ENCODE measurements around the gene PHF21B.
A peak's percentile ranks its signal among the peaks of the same experiment; 100 is the strongest.

Gene PHF21B

DNA sequence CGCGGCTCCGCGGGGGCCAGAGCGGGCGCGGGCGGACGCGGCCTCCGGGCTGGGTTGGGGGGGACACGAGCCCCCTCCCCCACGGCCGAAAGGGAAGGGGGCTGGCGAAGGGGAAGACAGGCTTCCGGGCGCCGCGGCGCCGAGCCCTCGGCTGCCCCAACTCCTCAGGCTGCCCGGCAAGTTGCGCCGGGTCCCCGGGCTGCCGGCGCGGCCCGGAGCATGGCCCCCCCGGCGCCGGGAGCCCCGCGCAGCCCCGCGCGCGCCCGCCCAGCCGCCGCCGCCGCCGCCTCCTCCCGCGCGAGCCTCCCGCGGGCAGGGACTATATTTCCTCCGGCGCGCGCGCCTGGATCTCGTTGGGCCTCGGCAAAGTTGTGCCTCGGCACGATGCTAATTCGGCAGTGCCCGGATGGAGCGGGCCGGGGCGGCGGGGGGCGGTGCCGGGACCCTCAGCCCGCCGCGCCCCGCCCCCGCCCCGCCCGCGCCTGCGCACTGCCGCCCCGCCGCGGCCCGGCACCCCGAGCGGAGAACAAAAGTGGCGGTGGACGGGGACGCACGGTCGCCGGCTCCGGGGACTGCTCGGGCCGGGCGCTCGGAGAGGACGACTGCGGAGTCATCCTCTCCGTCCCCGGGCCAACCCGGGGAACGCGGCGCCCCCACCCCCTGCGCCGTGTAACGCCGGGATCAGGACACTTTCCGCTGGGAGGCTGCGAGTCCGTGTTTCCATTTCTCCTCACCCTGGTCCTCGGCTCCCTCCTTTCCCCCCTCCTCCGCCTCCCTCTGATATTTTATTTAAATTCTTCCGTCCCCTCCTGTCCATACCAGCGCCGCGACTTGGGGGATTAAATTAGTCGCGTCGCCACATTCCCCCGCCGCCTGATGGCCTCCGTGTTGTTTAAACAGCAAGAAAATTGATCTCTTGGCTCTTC lies at the start of gene PHF21B:
TSS of gene PHF21B (minus strand) at position 400 of the 926 bp plus-strand sequence. CDS start 456 bp downstream, outside the sequence.
- CTCF ChIA-PET = no interaction called here
- peak; percentile 87 for DNase-seq (ENCODE audit: extremely low spot score)
- POLR2A ChIA-PET = interaction anchor here (1.1 to 3.5 kb wide), 2 partner anchors 12 to 154 kb away, joined by 5 to 16 read pairs; partner anchors contain the start of gene NUP50

DNA sequence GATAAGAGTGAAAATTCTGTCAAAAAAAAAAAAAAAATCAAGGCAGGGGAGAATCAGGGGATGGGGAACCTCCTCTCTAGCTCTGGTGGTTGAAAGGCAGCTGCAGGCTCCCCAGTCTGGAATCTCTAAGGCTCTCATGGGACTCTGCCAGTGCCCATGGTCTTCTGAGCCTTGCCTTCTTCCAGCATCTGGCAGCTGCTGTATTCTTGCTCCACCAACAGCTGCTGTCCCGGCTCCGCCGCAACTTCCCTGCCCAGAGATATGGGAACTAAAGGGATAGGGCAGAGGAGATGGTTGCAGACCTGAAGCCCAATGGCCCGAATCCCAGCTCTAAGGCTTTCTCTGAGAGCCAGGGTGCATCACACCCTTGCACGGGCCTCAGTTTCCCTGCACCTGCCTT lies 49.5 kb upstream of the PHF21B start:
- ChIA-PET CTCF (interaction anchor here (0.6 kb wide), 1 partner anchor 75 kb away, joined by 4 read pairs; no protein-coding TSS in a partner anchor), POLR2A (no interaction called here)
- DNase-seq (ENCODE audit: extremely low spot score) = no peak
- TF ChIP-seq ZNF384 (IDR thresholded peaks at IDR 0.05) = no peak

More for the DNA sequence above, at the start of gene PHF21B:
- TF ChIP-seq TARDBP (IDR thresholded peaks at IDR 0.05) = no peak
- TF ChIP-seq ZNF384 (IDR thresholded peaks at IDR 0.05) = no peak
- no peak for TF ChIP-seq ELF4 (IDR thresholded peaks at IDR 0.05)
- TF ChIP-seq FOXM1 (IDR thresholded peaks at IDR 0.05; ENCODE audit: borderline replicate concordance) = 0 out of 2 replicates have a peak, but pooled peaks have one; percentile 5
- no peak for TF ChIP-seq HDGF (IDR thresholded peaks at IDR 0.05; ENCODE audit: borderline replicate concordance)
- no peak for TF ChIP-seq SUZ12 (IDR thresholded peaks at IDR 0.05)
- no peak for TF ChIP-seq FOXA1 (IDR thresholded peaks at IDR 0.05)
- TF ChIP-seq FOXK2 (IDR thresholded peaks at IDR 0.05) = no peak
- no peak for TF ChIP-seq LEF1 (IDR thresholded peaks at IDR 0.05; ENCODE audit: borderline replicate concordance)
- TF ChIP-seq ARNT (IDR thresholded peaks at IDR 0.05) = no peak
- no peak for TF ChIP-seq BHLHE40 (IDR thresholded peaks at IDR 0.05; ENCODE audit: borderline replicate concordance)
- no peak for TF ChIP-seq CTBP1 (IDR thresholded peaks at IDR 0.05; ENCODE audit: borderline replicate concordance)
- TF ChIP-seq, protein P1, sequence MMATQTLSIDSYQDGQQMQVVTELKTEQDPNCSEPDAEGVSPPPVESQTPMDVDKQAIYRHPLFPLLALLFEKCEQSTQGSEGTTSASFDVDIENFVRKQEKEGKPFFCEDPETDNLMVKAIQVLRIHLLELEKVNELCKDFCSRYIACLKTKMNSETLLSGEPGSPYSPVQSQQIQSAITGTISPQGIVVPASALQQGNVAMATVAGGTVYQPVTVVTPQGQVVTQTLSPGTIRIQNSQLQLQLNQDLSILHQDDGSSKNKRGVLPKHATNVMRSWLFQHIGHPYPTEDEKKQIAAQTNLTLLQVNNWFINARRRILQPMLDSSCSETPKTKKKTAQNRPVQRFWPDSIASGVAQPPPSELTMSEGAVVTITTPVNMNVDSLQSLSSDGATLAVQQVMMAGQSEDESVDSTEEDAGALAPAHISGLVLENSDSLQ (IDR thresholded peaks at IDR 0.05) = no peak
- TF ChIP-seq L3MBTL2 (conservative IDR thresholded peaks at IDR 0.05) = 0 out of 2 replicates have a peak, but pooled peaks have one; percentile 19

DNA sequence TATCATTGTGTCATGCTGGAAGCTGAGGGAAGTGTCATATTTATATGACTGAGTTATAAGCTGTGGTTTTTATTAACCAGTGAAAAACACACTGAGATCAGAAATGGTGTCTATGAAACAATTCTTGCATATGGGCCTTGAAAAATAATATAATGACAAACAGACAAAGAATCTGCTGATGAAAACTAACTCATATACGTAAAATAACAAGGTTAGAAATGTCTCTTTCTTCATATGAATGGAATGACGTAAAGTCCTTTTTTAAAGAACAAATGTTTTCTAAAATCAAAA lies 48.8 kb upstream of the PHF21B start:
- POLR2A ChIA-PET = interaction anchor here (1.5 kb wide), 1 partner anchor 50 kb away, joined by 4 read pairs; no protein-coding TSS in a partner anchor
- no peak for DNase-seq (ENCODE audit: extremely low spot score)
- TF ChIP-seq, protein P1 (IDR thresholded peaks at IDR 0.05) = no peak
- TF ChIP-seq FOXK2 (IDR thresholded peaks at IDR 0.05) = no peak
- TF ChIP-seq FOXA1 (IDR thresholded peaks at IDR 0.05) = no peak
- TF ChIP-seq ARNT (IDR thresholded peaks at IDR 0.05) = no peak
- TF ChIP-seq ZNF384 (IDR thresholded peaks at IDR 0.05) = no peak
- TF ChIP-seq LEF1 (IDR thresholded peaks at IDR 0.05; ENCODE audit: borderline replicate concordance) = no peak
- no peak for TF ChIP-seq L3MBTL2 (conservative IDR thresholded peaks at IDR 0.05)
- TF ChIP-seq BHLHE40 (IDR thresholded peaks at IDR 0.05; ENCODE audit: borderline replicate concordance) = no peak
- TF ChIP-seq TARDBP (IDR thresholded peaks at IDR 0.05) = no peak
- no peak for TF ChIP-seq SP1 (IDR thresholded peaks at IDR 0.05)
- TF ChIP-seq CTBP1 (IDR thresholded peaks at IDR 0.05; ENCODE audit: borderline replicate concordance) = no peak
- TF ChIP-seq FOXM1 (IDR thresholded peaks at IDR 0.05; ENCODE audit: borderline replicate concordance) = no peak
- no peak for TF ChIP-seq ELF4 (IDR thresholded peaks at IDR 0.05)
- TF ChIP-seq NFRKB (IDR thresholded peaks at IDR 0.05) = no peak
- TF ChIP-seq SUZ12 (IDR thresholded peaks at IDR 0.05) = no peak
- TF ChIP-seq HDGF (IDR thresholded peaks at IDR 0.05; ENCODE audit: borderline replicate concordance) = no peak
- CTCF ChIA-PET = no interaction called here

DNA sequence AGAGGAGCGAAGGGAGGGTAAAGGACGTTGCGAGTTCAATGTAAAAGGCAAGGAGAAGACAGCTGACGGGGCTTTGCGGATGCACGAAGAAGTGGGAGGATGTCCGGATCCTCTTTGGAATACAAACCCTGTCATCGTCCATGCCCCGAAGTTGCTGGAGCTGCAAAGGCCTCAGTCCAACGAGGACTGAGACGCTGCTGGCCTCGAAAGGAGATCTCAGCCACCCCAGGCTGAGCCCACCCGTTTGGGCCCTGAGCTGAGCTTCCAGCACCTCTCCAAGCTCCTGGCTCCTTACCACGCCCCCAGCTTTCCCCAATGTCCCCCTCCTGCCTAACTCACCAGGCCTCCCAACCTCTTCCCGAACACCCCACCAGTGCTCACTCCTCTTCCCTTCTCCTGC lies 46.1 kb upstream of the PHF21B start:
- TF ChIP-seq BHLHE40 (IDR thresholded peaks at IDR 0.05; ENCODE audit: borderline replicate concordance) (no peak), CTBP1 (IDR thresholded peaks at IDR 0.05; ENCODE audit: borderline replicate concordance) (no peak), L3MBTL2 (conservative IDR thresholded peaks at IDR 0.05) (no peak), SP1 (IDR thresholded peaks at IDR 0.05) (no peak), HDGF (IDR thresholded peaks at IDR 0.05; ENCODE audit: borderline replicate concordance) (no peak), ZNF384 (IDR thresholded peaks at IDR 0.05) (no peak), ARNT (IDR thresholded peaks at IDR 0.05) (no peak), LEF1 (IDR thresholded peaks at IDR 0.05; ENCODE audit: borderline replicate concordance) (no peak), FOXM1 (IDR thresholded peaks at IDR 0.05; ENCODE audit: borderline replicate concordance) (no peak), FOXK2 (IDR thresholded peaks at IDR 0.05) (no peak), ELF4 (IDR thresholded peaks at IDR 0.05) (no peak), SUZ12 (IDR thresholded peaks at IDR 0.05) (no peak), NFRKB (IDR thresholded peaks at IDR 0.05) (no peak), FOXA1 (IDR thresholded peaks at IDR 0.05) (no peak), TARDBP (IDR thresholded peaks at IDR 0.05) (no peak)
- TF ChIP-seq, protein P1 (IDR thresholded peaks at IDR 0.05) = no peak
- CTCF ChIA-PET = no interaction called here
- no peak for DNase-seq (ENCODE audit: extremely low spot score)
- POLR2A ChIA-PET = no interaction called here

DNA sequence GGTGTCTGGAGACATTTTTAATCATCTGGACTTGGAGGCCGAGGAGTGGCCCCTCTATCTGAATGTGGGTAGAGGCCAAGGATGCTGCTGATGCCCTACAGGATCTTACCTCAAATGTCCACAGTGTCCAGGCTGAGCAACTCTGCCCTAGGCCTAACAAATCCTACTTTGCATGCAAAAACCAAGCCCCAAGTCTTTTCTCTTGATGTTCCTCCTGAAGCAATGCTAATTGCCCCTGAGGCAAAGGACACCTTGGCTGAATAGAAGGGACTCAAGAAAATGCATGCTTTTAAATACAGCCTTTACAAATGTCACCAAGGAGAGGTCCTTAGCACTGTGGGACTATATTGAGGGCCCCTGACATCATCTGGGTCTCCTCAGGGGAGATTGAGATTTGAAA lies 43.8 kb upstream of the PHF21B start:
- CTCF ChIA-PET = no interaction called here
- TF ChIP-seq L3MBTL2 (conservative IDR thresholded peaks at IDR 0.05) = no peak
- no peak for TF ChIP-seq ARNT (IDR thresholded peaks at IDR 0.05)
- TF ChIP-seq FOXM1 (IDR thresholded peaks at IDR 0.05; ENCODE audit: borderline replicate concordance) = no peak
- TF ChIP-seq NFRKB (IDR thresholded peaks at IDR 0.05) = no peak
- TF ChIP-seq, protein P1 (IDR thresholded peaks at IDR 0.05) = no peak
- TF ChIP-seq TARDBP (IDR thresholded peaks at IDR 0.05) = no peak
- TF ChIP-seq FOXK2 (IDR thresholded peaks at IDR 0.05) = no peak
- TF ChIP-seq ZNF384 (IDR thresholded peaks at IDR 0.05) = no peak
- no peak for TF ChIP-seq SP1 (IDR thresholded peaks at IDR 0.05)
- TF ChIP-seq HDGF (IDR thresholded peaks at IDR 0.05; ENCODE audit: borderline replicate concordance) = no peak
- TF ChIP-seq LEF1 (IDR thresholded peaks at IDR 0.05; ENCODE audit: borderline replicate concordance) = no peak
- DNase-seq (ENCODE audit: extremely low spot score) = no peak
- POLR2A ChIA-PET = no interaction called here

Data from HEK293T (cell line).